Fibroblast of villous mesenchyme (primary cell): ENCODE measurements around the gene CDYL2. TPM values are rescaled to one million over a fixed set of nuclear protein-coding genes. Genes with fewer than 3 reads are reported as not detected.

Source experiments
- DNase-seq: peaks from one replicate; pipeline ENCODE4 v3.0.0-alpha.2; 2010; ENCODE audit warnings: low read depth
- H3K4me3 ChIP-seq: 2 replicates; pipeline ENCODE4 v1.5.1; 2011; ENCODE audit warnings: low read depth, mild to moderate bottlenecking, low read length
- CTCF ChIP-seq: IDR thresholded peaks from 2 replicates; pipeline ENCODE4 v1.5.1; 2012; ENCODE audit warnings: low read depth, mild to moderate bottlenecking, low read length; ENCODE audit not compliant: insufficient read depth
- total RNA-seq: library from RNA; depleted of rRNA; stranded (reverse); fragments of >200 nt; gene quantifications from 2 replicates; pipeline ENCODE4 v1.2.3, GENCODE V29; 2012

Gene CDYL2
- total RNA-seq, 1 donor = 14.2 TPM

GRCh38 chr16:80612461-80613017 lies 191.9 kb downstream of the CDYL2 start:
- DNase-seq = no peak
- no peak overlapping the region for H3K4me3 ChIP-seq
- no peak for TF ChIP-seq CTCF

GRCh38 chr16:80611930-80612327 lies 192.5 kb downstream of the CDYL2 start:
- TF ChIP-seq CTCF = no peak
- DNase-seq = no peak
- no peak overlapping the region for H3K4me3 ChIP-seq

- no peak overlapping the region for H3K4me3 ChIP-seq
- DNase-seq = no peak
- no peak for TF ChIP-seq CTCF
Observed at GRCh38 chr16:80611171-80611929, 193.0 kb downstream of the CDYL2 start.

- no peak for TF ChIP-seq CTCF
- no peak overlapping the region for H3K4me3 ChIP-seq
- peak; percentile 49 for DNase-seq
Observed at GRCh38 chr16:80610481-80611156, 193.8 kb downstream of the CDYL2 start.

- no peak overlapping the region for H3K4me3 ChIP-seq
- TF ChIP-seq CTCF = no peak
- DNase-seq = no peak
Observed at GRCh38 chr16:80608946-80609345, 195.5 kb downstream of the CDYL2 start.

- no peak overlapping the region for H3K4me3 ChIP-seq
- TF ChIP-seq CTCF = no peak
- no peak for DNase-seq
Observed at GRCh38 chr16:80607204-80607603, 197.2 kb downstream of the CDYL2 start.
